ENCODE results near the gene ACBD4.

Gene ACBD4

DNA sequence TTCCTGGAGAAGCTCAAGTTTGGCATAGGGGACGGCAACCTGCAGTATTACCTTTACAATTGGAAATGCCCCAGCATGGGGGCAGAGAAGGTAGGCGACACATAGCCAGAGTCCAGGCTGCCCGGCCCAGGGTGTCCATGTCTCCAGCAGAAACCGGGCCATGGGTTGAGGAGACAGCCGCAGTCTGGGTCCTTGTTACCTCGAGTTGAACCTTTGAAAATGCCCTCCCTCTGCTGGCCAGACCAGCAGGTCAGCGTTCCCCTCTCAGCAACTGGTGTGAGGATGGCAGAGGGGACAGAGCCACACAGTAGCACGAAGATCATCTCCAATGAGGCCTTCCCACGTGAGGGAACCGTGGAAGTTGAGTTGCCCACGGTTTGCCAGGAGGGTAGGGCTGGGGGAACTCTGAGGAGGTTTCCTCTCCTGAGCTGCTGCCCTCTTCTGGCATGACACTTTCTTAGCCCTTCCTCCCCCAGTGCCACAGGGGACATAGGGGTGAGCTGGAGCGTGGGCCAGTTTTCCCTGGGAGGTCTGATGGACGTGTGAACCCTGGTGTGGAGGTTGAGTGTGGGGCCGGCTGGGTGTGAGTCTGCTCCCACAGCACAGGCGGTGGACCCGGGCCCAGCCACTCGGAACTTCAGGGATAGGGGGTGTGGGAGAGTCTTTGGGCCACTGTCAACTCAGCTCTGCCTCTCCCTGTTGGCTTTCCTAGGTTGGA is 30.4 kb upstream of the ACBD4 start:
- DNase-seq, result no peak

DNA sequence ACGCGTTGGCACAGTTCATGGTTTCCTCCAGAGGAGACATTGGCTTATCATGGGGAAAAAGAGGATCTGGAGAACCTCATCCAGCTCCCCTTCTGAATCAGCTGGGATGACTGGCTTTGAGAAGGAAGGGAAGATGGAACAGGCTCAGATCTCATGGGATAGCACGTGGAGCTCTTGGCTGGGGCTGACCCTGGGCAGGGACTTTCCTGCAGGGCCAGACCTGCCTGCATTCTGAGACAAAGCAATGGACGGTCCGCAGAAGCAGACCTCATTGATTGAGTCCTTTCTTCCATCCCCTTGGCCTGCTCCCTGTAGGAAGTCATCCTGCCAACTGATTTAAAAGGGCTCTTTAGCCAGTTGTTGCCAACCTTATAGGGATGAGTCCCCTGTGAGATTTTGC is 29.4 kb upstream of the ACBD4 start:
- no peak for DNase-seq

DNA sequence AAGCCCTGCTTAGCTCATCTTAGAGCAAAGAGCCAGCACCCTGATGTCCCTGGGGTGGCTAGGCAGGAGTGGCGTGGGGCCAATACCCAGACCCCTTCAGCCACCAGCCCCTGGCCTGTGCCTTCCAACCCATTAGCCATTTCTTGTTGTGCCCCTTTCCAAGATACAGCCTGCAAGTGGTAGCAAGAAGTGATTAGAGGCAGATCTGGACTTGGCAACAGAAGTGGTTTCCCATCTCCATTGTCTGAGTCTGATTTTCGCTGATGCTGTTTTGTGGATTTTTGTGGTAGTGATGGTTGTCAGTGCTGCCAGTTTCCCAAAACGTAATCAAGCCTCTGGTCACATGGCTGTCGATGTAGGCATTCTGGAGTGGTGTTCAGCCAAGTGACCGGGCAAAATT is 28.9 kb upstream of the ACBD4 start:
- no peak for DNase-seq

DNA sequence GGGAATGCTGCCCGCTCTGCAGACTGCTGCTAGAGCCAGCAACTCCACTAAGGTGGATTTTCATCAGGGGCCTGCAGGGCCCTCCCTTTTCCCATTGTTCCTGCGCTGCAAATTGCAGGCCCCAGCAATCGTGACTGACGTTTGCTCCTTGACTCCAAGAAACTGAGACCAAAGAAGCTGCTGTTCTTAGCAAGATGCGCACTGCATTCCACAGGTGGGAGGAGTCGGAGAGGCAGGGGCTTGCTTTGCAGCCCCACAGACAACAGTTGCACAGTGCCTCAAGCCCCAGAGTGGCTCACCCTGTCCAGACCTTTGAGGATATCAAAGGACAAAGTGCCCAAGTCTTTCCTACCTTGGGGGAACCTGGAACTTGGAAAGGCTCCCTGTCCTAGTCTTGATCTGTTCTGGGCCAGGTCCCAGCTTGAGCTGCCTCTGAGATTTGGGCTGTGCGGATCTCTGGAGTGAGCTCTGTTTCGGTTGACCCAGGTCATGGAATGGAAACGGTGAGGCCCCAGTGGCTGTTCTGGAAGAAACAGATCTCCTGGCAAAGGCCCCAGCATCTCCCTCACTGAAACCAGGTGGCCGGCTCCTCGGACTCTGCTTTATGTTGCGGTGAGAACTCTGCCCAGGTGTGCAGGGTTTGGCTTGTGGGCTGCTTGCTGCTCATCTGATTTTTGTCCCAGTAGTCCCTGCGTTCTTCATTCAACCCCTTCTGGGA is 28.0 kb upstream of the ACBD4 start:
- DNase-seq, result no peak

DNA sequence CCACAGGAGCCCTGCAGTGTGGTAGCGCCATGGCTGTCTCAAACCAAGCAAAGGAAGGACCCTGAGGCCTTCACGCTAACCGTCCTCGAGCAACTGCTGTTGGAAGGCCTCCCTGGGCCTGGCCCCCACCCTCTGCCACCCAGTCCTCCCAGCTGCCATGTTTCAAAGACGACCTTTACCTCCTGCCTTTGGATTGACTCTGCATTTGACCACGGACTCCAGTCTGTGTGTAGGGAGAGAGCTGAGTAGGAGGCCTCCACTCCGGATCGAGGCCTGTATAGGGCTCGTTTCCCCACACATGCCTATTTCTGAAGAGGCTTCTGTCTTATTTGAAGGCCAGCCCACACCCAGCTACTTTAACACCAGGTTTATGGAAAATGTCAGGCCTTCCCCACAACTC is 27.4 kb upstream of the ACBD4 start:
- DNase-seq, result no peak

DNA sequence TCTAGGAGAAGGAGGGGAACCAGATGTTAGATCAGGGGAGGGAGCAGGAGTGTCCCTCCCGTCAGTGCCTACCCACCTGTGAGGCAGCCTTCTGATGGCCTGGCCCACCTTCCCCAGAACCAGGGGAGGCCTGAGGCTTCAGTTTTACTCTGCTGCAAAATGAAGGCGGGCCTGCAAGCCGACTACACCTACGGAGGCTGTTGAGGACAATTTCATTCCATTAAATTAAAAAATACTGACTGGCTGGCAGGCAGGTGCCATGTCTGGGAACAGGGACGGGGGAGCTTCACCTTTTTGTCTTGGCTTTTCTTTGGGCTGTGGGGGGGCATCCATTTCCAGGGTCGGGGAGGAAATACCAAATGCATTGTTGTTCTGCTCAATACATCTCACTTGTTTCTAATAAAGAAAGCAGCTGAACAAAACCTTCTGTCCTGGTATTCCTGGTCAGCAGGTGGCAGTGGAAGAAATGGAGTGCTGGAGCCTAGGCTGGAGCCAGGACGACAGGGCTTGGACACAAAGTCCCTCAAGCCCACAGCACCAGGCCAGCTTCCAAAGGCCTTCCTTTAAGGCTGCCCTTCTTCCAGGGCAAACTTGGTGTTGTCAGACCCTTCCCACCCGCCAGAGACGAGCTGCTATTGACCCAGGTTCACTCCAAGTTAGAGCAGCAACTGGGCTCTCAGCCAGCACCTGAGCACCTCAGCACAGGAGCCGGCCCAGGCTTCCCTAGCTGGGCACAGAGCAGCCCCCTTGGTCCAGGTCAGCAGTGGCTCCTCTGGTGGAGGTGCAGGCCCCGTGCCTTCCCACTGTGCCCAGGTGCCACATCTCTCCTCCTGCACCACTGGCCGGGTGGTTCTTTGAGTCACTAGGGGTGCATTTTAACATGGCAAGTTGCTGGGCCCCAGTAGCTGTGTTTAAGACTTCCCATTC is 26.6 kb upstream of the ACBD4 start:
- no peak for DNase-seq

DNA sequence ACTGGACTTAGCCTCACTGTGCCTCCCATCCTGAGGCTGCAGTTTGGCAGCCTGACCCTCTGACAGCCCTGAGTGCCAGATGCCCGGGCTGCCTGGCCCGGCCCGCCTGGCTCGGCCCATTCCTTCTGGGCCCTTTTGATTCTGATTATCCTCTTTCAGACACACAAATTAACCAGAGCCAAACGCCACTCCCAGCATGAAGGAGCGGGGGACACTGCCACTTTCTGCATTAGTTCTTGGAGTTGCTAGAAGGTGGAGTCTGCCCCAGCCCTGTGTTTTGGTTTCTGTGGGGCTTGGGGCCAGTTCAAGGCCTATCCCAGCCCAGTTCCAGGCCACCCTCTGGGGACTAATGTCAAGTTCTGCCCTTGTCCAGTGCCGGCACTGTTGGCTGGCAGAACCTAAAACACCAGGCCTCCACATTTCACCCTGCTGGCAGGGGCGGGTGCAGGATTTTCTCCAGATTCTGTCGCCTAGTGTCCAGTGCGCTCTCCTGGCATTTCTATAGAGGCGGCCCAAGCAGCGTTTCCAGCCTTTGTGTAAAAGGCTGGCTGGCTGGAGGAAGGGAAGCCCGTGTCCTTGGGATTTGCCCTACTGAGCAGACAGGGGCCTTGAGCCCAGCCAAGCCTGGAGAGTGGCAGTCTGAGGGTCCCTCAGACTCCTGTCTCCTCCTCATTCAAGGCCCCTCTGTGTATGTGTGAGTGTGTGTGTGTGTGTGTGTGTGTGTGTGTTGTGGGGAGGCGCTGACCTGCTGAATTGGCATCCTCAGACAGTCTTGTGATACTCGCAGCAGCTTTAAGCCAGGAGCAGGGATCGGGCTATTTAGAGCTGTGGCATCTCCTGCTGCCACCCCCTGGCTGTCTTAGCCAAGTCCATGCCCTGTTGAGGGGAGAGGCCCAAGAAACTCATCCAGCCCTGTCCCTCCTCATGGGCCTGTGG is 24.5 kb upstream of the ACBD4 start:
- no peak for DNase-seq

DNA sequence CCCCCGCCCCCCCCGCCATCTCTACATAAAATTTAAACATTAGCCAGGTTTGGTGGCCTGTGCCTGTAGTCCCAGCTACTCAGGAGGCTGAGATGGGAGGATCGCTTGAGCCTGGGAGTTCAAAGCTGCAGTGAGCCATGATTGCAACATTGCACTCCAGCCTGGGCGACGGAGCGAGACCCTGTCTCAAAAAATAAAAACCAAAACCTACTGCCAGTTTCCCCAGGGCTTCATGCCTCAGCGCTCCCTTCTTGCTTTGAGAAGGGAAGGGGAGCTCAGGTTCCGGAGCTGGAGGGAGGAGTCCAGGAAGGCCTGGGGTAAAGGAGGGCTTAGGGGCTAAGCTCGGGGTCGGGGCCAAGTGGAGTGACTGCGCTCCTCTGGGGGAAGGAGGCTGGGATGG is 23.6 kb upstream of the ACBD4 start:
- no peak for DNase-seq

DNA sequence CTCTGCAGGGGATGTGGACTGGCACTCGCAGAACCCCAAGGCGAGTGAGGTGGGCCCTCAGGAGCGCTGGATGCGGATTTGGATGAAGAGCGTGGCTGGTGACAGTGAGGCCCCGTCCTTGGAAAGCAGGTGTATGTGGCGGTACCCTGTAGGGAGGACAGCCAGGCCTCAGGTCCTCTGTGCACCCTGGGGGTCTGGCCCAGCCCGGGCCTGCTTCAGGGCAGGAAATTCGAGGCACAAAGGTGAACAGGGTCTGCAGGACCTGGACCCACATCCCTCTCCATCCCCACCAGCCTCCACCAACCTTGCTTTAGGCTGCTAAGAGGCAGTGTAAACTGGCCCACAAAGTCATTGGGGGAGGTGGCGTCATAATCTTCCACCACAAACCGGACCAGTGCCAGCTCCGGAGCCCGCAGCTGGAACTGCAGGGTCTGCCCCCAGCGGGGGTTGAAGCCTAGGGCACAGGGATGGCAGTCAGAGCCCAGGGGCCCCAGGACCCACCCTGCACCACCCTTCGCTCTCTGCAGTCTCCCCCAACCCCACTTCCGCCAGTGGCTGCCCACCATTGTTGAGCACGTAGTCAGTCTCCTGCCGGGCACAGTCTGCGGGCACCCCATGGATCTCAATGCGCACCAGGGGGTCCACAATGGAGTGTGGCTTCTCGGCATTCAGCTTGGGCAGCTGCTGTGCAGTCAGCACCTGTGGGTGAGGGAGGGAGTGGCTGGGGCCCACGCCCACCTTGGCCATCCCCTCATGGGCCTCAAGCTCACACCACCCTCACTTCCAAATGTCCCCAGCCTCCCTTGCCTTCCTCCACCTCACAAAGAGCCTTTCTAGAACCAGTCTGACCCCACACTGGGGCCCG is 22.7 kb upstream of the ACBD4 start:
- DNase-seq, result no peak

DNA sequence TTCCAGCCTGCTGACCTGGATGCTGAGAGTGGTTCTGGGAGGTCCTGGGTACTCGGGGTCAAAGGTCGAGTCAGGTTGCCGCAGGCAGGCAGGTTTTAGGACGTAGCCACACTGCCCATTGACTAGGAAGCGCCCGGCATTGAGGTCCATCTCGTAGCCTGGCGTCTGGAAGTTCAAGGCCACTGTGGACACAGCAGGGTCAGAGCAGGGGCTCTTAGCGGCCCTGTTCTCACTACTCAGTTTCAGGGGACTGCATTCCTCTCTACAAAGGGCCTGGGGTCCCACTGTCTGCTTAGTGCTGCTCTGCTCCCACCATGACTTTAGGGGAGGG is 22.1 kb upstream of the ACBD4 start:
- no peak for DNase-seq

DNA sequence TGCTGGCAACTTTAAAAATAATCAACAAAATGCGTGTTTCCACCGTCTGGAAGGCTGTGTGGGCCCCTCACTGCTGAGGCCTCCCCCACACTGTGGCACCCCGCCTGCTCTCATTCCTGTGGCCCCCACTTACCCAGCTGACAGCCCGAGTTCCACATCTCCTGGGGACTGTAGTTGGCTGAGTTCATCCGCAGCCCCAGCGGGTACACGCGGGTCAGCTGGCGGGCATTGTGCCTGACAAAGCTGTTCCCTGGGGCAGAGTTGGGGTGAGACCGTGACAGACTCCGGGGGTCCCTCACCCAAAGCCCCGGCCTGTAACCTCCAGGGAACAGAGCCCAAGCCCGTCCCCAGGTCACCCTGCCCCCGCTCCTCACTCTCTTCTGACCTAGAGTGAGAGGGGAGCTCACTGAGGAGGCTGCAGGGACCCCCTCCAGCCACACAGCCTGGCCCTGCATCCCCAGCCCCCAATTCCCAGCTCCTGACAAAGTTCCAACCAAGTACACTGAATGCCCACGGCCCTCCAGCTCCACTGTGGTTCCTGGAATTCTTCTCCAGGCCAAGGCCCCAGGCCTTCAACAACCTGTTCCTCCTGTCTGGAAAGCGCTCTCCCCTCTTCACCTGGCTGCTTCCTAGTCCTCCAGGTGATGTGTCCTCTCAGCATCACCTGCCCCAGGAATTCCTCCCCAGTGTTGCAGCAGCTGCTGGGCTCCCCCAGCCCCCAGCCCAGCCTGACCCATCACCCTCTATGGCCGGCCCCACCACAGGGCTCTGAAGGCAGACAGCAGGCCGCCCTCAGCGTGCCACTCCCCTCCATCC is 21.2 kb upstream of the ACBD4 start:
- DNase-seq, result no peak

DNA sequence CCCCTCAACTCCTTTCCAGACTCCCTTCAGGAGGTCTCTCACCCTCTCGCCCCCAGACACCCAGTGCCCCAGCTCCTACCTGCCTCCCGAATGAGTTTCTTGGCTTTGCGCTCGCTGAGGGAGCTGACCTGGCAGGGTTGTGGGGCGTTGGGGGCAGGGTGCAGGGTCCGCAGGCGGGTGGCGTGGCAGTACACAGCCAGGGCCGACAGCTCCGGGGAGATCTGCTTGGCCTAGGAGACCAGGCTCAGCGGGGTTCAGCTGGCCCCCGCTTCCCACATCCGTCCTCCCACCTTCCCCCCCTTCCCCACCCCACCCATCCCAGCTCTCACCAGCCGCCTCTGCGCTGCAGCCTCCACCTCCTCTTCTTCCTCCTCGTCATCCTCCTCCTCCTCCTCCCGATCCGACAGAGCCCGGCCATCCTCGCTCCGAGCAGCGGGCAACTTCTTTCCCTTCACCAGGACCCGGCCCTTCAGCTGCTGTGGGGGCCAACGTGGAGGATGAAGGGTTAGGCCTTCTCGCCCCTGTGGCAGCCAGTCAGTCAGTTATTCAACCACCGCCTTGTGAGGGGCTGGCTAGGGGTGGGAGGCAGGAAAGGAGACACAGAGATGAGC is 20.4 kb upstream of the ACBD4 start:
- DNase-seq, result no peak

DNA sequence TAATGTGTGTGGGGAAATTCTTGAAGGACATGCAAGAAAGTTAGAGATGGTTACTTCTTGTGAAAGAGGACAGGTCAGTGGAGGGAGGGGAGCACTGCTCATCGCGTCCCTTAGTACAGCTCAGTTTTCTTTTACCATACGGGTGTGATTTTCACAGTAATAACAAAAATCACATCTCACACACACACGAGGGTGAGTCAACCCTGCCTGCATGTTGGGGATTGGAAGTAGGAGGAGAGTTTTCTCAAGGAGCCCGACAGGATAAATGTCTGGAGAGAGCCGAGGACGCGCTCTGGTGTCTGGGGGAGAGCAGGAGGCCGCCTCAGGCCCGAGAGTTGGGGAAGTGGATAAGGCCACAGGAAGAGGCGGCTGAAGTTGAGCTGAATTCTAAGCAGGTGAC is 19.6 kb upstream of the ACBD4 start:
- no peak for DNase-seq

DNA sequence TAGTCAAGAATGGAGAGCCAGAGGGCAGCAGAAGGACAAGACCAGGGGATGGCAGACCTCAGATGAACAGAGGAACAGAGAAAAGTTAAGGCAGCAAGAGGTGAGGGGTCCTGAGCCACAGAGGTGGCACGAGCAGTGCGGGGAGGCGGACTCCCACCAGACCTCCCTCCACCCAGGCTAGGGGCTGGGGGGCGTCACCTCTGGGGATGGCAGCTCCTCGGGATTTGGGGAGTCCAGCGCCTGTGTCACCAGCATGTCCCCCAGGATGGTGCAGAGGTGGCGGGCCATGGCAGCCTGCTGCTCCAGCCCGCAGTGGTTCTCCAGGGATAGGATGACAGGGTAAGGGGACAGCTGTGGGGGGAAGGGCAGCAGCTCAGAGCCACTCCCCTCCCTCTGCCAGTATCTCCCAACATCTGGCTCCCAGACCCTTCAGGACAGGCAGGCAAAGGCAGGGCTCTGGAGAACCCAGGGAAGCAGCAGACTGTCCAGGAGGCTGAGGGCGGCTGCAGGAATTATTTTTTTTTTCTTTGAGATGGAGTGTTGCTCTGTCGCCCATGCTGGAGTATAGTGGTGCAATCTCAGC is 19.0 kb upstream of the ACBD4 start:
- DNase-seq, result no peak

DNA sequence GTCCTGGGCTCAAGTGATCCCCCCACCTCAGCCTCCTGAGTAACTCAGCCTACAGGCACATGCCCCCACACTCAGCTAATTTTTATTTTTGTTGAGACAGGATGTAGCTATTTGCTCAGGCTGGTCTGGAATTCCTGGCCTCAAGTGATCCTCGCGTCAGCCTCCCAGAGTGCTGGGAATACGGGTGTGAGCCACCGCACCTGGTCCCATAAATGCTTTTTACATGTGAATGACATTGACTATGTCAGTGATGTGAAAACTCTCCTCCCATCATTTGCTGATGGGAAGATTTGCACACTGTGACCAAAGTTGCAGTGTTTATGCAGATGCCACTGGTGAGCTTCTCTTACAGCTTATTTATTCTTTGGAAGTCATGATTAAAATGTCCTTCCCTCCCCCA is 18.2 kb upstream of the ACBD4 start:
- no peak for DNase-seq

DNA sequence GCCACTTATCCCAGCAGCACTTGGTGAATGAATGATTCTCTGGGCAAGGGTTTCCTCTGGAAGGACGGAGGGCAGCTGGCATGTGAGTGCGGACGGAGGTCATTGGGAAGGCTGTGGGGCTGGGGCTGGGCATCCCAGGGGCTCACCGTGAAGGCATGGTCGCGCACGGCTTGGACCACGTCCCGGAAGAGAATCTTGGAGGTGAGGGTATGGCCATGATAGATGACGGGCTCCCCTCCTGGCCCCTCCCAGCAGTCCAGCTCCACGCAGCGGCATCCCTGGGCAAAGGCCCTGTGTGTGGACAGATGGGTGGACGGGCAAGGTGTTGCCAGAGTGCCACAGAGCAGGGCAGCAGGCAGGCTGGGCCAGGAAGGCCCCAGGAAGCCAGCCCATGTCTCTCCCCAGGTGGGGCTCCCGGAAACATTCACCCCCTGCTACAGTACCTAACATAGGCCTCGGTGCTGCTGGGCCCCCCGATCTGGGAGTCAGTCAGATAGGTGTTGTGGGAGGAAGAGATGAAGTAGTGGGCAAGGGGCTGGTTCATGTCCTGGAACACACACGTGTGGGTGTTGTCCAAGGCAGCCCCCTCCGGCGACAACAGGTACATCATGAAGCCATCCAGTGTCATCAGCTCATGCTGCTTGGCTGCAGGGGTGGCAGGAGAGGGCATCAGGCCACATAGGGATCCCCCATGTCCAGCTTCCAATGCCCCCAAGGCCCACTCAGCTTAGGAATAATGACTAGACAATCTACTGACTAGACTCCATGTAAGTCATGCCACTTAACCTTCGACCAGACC is 17.4 kb upstream of the ACBD4 start:
- no peak for DNase-seq

DNA sequence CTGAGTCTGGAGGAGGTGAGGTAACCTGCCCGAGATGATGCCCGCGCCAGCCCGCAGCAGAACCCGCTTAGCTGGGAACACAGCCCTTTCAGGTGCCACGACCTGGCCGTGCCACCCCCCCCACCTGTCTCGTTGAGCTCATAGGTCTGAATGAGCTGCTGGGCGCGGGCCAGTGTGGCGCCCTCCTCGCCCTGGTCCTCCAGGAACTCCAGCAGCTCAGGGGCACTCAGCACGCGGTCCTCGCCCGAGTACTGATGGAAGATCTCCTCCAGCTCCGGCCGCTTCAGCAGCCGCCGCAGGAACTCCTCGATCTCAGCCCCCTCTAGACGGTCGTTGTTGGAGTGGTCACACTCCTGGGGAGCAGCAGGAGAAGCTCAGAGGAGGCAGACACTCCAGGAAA is 16.8 kb upstream of the ACBD4 start:
- DNase-seq, result no peak

DNA sequence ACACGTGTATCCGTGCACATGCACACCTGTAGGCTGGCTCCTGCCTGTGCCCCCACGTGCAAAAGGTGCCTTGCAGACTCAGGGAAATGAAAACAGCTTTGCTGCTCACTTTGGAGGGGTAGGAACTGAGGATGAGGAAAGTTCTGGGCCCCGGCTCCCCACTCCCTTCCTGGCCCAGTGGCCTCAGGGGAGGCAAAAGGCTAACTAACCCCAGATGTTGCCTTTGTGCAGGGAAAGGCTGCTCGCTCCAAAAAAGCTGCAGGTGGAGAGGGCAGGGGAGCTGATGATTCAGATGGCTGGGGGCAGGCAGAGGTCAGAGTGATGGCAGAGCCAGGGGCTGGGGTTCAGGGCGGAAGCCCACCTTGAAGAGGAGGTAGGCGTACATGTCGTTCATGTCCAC is 15.5 kb upstream of the ACBD4 start:
- DNase-seq, result no peak

DNA sequence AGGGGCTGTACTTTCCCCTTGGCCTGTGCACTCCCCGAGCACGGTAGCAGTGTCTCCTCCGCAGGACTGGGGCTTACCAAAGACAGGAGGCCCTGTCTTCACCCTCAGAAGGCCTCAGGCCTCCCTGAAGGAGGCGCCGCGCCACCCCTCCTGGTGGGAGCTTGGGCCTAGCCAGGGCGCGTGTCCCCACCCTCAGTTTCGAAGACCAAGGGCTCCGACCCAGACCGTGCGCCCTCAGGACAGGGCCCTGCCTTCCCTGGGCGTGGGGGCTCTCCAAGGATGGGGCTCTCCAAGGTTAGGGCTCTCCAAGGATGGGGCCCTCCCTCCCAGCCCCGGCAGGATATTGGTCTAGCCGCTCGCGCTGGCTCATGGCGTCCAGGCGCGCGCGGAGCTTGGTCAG is 14.9 kb upstream of the ACBD4 start:
- no peak for DNase-seq

Measured in NCI-H345 (cell line).